Measurements from ENCODE around the gene BAIAP2. TPM values are rescaled to one million over a fixed set of nuclear protein-coding genes. Genes with fewer than 3 reads are reported as not detected.
"Not testable (repeated sequence)": the region's sequence is repeated elsewhere in the genome, so short reads cannot be mapped to it uniquely, and the experiment has no call there.

Gene BAIAP2
- total RNA-seq, 1 experiment from 2014 or later = 47.7 TPM

DNA sequence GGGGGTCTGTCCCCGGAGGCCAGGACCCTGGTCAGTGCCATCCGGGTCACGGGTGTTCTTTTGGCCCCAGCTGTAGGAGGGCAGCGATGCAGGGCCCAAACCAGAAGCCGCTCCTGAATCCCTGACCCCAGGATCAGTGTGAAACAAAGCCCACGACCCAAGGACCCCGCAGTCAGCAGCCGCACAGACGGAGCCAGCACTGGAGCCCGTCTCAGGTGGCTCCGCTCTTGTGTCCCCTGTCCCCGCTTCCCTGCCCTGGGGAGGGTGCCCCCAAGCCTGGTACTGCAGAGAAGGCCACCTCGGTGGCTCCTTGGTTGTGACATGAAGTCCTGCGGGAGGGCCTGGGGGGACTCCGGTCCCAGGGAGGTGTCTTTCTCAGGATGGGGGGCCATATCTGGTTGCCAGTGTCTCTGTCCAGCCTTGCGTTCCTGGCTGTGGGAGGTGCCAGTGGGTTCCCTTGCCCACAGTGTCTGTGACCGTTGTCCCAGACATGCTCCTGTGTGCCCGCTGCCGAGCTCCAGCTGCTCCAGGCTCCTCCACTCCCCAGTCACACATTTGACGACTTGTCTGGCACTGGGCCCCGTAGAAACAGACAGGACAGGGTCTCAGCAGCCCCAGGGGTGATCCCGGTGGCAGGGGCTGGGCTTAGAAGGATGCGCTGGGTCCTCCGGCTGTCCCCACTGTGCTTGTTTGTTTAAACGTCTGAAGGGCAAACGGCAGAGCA lies 33.6 kb downstream of the BAIAP2 start:
- no peak for DNase-seq (ENCODE audit: low spot score)

DNA sequence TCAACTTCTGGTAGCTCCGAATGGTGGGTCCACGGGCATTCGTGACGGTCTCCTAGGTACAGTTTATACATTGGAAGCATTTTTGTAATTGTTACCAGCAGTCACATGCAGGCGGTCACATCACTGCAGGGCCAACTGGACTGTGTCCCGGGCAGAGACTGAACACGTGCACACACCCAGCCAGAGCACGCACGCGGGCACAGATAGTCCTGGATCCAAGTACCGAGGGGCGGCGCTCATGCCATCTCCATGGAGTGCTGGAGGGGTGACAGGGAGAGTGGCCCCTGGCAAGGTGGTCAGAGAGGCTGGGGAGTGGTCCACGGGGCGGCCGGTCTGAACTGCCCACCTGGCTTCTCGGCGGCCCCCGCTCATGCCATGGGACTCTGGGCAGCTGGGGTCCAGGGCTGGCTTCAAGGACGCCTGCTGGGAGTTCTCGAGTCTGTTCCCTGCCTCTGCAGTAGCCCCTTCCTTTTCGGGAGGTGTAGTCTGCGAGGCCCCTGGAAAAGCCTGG lies 34.2 kb downstream of the BAIAP2 start:
- no peak for DNase-seq (ENCODE audit: low spot score)

DNA sequence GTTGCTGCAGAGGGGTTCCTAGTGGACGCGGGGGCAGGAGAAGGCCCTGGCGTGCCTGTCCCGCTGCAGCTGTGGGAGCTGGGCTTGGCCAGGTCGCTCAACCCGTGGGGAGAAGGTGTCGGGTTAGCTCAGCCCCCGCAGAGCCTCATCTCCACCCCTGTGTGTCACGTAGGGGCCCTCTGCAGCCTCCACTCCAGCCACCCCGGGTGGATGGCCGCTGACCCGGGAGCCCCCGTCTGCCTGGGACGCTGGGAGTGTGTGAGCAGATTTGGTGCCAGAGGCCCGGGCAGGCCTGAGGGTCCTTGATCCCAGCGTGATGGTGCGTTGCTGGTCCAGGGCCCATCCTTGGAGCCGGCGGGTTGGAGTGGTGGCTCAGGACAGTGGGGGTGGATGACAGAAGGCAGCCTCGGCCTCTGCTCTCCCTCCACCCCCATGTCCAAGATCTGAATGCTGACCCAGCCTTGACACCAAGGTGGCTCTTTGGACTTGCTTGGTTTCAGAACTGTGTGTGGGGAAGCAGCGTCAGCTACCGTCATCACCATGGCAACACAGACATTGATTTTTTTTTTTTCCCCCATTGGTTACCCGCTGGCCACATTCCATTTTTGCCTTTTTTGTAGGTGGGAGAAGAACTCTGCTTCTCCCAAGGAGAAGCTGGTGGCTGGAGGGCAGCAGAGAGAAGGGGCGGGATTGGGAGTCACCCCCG lies 35.7 kb downstream of the BAIAP2 start:
- no peak for DNase-seq (ENCODE audit: low spot score)

DNA sequence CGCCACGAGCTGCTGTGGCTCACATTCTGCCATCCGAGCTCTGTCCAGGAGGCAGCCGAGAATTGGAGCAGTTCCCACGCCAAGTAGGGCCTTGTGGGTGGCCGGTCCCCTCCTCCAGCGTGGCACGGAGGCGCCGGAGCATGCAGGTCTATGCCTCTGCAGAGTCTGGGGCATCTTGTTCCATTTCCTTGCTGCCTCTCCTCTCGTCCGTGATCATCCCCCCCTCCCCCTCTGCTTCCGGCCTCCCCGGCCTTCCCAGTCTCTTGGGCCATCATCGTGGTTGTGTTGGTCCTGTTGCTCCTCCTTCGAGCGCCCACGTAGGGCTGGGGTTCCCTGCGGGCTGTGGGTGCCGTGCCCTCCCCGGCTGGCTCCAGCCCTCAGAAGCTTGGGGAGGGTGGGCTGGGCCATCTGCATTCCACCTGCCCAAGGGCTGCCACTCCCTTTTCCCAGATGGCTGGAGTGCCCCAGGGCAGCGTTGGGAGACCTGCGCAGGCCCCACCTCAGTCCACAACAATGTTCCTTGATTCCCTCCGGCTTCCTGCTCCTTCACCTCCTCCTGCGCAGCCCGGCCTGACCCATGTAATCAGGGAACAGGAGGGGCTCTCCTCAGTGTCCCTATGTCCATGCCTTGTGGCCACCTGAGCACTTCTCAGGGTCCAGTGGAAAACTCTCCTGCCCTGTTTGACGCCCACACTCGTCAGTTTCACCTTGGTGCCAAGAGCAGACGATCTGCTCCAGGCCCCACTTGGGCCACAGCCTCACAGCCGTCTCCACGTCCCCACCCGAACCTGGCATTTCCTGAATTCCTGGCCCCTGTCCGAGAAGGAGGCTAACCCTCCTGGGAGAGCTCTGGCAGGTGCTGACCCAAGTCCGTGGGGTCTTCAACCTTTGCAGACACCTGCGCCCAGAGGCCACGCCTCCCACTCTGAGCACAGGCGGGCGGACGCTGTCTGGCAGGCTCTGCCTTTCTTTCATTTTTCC lies 37.1 kb downstream of the BAIAP2 start:
- DNase-seq (ENCODE audit: low spot score) = no peak

DNA sequence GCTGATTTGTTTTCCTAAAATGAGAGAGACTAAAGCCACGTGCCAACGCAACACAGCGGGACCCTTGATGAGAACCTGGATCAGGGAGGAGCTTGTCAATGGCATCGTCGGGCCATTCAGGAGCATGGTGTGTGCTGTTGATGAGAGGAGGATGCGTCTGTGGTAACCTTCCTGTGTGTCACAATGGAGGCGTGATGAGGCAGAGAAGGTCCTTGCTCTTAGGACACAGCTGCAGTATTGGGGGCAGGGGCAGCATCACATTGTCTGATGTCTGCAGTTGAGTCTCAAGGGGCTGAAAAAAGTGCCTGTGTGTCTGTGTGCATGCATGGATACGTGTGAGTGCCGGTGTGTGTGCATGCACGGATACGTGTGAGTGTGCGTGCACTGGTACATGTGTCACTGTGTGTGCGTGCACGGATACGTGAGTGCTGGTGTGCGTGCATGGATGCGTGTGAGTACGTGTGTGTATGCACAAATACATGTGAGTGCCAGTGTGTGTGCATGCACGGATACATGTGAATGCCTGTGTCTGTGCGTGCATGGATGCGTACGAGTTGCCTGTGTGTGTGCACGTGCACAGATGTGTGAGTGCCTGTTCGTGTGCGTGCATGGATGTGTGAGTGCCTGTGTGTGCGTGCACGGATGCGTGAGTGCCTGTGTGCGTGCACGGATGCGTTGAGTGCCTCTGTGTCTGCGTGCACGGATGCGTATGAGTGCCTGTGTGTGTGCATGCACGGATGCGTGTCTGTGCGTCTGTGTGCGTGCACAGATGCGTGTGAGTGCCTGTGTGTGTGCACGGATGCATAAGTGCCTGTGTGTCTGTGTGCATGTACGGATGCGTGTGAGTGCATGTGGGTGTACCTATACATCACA lies 39.3 kb downstream of the BAIAP2 start:
- DNase-seq (ENCODE audit: low spot score) = no peak

DNA sequence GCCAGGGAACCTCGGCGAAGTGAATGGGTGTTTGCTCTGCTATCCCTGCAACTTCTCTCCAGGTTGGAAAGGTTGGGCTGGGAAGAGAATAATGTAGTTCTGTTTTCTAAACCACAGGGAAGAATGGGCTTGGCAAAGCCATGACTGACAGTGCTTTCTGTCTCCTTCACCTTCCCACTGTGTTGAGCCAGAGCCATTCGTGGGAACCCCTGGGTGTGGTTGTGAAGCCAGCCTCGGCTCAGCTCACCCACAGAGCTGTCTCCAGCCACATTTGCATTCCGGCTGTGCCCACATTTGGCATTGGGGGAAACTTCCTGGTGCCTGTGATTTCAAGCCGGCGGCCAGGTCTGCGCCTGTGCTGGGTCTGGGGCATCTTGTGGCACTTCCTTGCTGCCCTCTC lies 39.9 kb downstream of the BAIAP2 start:
- DNase-seq (ENCODE audit: low spot score) = no peak

DNA sequence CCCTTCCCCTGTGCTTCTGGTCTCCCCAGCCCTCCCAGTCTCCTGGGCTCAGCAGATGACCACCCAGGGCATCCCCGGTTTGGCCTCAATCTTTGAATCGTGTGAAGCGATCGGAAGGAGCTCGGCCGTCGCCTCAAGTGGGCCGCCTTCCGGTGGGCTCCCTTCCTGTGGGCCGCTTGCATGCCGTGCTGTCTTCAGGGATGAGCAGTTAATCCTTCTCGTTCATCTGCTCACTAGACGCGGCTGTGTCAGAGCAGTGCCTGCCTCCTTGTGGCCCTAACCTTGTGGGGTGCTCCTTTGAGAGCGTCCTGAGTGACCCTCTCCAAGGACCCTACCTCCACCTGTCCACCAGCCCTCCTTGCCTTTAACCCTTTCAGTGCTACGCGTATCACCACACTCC lies 40.4 kb downstream of the BAIAP2 start:
- no peak for DNase-seq (ENCODE audit: low spot score)

DNA sequence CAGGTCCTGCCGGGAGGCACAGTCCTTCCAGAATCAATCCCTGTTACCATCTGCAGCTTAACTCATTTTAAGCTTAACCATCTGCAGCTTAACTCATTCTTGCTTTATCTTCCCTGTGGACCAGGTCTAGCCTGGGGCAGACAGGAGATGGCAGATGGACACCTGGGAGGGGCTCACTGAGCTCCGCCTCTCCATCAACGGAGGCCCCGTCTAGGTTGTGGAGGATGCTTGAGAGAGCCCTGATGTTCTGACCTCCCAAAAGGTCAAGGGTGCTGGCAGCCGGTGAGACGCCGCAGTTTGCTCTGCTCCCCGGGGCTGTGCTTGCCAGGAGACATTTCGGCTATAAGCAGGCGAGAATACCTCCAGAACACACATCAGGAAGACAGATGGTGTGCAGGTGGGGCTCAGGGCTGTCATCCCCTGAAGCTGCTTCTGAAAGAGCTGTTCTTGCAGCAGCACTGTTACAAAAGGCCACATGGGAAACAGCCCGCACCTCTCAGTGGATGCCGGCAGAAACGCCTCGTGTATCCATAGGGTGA lies 41.3 kb downstream of the BAIAP2 start:
- no peak for DNase-seq (ENCODE audit: low spot score)

DNA sequence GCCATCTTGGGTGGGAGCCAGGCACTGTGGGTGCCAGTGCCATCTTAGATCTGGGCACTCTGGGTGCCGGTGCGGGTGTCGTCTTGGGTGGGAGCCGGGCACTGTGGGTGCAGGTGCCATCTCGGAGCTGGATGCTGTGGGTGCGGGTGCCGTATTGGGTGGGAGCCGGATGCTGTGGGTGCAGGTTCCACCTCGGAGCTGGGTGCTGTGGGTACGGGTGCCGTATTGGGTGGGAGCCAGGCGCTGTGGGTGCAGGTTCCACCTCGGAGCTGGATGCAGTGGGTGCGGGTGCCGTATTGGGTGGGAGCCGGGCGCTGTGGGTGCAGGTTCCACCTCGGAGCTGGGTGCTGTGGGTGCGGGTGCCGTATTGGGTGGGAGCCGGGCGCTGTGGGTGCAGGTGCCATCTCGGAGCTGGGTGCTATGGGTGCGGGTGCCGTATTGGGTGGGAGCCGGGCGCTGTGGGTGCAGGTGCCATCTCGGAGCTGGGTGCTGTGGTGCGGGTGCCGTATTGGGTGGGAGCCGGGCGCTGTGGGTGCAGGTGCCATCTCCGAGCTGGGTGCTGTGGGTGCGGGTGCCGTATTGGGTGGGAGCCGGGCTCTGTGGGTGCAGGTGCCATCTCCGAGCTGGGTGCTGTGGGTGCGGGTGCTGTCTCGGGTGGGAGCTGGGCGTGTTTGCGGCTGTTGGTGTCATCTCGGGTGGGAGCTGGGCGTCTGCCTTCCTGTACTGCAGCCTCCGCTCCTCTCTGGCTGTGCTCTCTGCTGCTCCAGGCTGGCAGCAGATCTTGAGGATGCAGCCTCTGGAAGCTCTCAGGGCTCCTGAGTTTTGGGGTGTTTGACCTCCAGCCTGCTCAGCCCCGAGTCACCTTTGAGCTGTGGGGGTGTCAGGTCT lies 43.3 kb downstream of the BAIAP2 start:
- DNase-seq (ENCODE audit: low spot score) = not testable (repeated sequence)

DNA sequence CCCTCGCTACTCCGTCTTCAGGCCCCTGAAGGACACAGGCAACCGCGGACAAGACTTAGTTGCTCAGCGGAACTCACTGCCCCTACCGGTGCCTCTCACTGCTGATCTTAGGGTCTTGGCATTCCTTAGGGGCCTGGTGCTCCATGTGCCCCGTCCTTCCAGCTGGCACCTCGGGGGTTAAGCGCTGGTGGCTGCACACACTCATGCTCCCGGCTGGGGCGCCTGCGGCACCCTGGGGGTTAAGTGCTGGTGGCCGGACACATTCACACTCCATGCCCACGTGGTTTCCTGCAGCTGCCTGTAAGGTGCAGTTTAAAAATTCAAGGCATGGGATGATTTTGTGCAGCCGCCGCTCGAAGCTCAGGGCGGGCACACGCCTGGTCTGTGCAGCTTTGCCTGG lies 45.1 kb downstream of the BAIAP2 start:
- DNase-seq (ENCODE audit: low spot score) = no peak

DNA sequence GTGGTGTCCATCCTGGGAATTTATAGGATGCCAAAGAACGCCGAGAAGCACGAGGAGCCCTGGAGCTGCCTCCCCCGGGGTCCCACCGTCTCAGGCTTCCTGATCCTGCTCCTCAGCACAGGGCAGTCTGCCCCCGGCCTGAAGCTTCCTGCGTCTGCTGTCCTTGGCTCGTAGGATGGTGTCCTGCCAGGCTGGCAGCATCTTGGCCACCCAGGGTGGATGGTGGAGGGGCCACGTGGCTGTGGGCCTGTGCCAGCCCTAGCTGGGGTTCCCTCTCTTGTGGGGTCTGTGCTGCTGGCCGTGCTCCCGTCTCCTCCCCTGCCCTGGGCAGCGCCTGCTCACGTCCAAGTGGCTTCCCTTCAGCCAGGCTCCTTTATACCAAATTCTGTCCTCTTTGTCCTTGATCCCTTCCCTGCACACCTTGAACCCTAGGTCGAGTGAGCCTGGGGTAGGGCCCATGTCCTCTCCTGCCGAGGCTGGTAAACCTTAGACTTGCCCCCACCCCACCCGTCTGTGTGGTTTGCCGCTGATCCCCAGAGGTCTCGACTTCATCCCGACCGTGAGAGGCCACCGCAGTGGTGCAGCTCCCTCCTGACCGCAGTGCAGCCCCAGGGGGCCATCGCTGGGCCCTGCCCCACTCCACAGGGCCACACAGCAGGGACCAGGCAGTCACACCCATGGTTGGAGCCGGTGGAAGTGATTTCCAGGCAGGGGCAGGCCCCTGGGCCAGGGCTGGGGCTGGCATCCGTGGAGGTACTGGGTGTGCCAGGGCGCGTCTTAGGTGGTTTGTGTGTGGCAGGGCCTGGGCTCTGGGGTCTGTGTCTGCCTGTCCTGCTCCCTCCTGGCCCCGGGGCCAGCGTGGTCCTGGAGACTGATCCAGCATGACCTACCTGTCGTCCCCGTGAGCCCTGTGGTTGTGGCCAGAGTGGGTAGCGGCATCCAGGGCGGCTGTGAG lies 46.5 kb downstream of the BAIAP2 start:
- no peak for DNase-seq (ENCODE audit: low spot score)

DNA sequence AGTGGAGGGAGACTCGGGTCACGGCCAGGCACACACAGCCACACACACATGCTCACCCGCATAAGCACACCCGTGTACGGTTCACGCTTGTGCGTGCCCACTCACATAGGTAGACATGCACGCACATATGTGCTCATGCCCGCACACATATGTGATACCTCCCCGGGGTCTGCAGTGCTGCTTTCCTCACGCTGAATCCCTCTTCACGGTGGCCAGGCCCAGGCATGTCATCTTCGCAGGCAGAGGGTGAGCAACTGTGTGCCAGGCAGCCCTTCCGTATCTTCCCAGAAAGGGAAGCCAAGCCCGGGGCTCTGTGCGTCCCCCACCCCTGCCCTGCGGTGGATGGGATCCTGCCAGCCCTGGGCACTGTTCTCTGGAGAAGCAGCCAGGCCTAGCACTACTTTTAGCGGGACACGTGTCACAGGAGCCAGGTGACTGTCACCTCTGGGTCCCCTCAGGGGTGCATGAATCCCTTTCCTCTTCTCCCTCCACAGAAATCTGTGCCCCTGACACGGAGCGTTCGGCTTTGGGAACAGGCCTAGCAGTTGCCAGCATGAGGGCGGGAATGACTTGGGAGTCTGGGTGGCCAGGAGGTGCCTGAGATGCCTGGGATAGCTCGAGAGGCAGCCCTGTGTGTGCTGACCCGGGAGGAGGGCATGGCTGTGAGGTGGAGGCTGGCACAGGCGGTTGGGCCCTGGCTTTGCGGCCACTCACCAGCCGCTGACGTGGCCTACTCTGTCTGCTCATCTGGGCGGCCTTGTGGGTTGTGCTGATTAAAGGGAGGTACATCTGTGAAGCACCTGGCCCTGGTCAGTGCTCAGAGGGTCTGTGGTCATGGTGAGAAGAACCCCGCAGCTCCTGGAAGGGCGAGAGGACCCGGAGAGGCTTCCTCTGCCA lies 47.5 kb downstream of the BAIAP2 start:
- DNase-seq (ENCODE audit: low spot score) = no peak

DNA sequence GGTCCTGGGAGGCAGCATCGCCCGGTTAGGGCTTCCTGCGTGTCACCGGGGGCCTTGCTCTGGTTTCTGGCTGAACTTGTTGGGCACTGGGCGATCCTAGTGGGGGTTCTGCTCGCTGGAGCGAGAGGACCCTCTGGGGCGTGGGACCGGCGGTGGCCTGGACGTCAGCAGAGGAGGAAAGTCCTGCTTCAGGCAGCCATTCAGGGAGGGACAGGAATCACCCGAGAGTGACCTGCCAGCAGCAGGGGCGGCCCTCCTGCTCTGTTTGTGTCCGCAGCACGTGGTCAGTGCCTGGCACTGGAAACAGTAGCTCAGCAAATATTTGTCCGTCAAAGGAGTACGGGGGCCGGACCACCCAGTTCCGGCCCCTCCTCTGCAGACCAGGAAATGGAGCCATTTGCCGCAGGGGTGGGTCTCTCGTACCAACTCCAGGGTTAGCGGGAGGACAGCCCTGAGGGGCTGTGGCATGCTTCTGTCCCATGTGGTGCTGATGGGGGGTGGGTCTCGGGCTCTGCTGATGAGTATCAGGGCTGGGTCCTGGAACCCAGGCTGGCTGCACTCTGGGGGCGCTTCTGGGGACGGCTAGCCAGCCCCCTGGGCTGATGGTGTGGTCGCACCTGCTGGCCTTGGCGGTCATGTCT lies 48.3 kb downstream of the BAIAP2 start:
- DNase-seq (ENCODE audit: low spot score) = no peak

DNA sequence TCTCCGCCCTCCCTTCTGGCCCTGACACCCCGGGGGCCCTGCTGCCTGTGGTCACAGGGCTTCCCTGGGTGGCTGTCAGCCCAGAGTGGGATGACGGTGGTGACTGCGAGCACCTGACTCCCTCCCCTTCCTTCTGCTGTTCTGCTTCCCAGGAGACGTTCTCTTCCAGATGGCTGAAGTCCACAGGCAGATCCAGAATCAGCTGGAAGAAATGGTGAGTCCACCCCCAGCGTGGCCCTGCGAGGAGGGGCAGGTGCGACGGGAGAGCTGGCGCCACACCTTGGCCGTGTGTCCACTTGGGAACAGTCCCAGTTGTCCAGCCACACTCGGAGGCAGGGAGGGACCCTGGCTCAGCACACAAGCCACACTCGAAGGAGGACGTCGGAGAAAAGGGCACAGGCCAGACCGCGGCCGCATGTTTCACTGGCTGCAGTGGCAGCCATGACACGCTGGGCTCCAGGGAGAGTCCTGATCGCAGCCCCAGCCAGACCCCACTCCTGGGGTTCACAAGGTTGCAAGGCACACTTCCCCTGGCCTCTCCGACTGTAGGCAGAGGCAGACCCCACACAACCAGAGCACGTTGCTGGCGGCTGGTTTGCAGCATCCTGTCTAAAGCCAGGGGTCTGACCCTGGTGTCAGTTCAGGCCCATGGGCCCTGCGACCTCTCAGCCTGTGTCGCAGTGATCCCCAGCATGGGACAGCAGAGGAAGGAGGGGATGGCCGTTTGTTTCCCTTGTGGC lies 49.9 kb downstream of the BAIAP2 start:
- no peak for DNase-seq (ENCODE audit: low spot score)

DNA sequence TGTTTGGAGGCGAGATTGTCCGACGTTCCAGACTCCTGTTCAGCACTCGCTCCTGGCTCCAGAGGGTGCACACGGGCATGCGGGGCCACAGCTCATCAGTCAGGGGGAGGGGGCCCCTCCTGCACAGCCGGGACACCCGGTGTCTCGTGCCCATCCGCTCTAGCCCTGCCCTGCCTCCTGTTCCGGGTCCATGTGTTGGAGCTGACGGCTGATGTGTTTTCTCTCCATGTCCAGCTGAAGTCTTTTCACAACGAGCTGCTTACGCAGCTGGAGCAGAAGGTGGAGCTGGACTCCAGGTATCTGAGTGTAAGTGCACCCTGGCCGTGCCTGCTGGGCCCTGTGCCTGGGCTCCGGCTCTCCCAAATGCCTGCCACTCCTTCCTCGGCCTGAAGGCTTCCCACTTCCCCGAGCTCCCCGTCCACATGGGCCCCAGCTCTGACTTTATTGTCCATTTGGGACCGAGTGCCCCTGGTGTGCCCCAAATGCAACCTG lies 50.5 kb downstream of the BAIAP2 start:
- no peak for DNase-seq (ENCODE audit: low spot score)
